Measurements from ENCODE around the gene COMT.

Gene COMT

DNA sequence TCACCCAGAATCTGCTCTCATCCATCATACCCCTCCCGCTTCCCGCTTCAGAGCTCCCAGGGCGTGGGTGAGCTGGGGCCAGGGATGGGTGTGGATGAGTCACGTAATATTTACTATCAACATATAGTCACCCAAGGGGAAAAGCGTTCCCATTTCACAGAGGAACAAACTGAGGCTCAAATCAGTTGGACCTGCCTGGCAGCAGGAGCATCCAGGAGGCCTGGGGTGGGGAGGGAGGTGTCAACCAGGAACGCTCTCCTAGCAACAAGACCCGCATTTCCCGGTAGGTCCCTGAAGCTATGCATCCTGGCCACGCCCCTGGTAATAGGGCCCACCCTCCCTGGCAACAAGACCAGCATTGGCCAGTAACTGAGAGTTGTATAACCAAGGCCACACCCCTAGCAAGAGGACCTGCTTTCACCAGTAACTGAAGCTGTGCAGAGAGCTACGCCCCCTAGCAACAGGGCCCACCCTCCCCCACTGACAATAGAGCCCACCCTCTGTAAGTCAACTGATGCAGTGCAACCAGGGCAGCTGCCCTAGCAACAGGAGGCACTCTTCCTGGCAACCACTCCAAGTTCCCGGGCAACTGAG lies 32.8 kb downstream of the COMT start:
- peak; percentile 85 for ATAC-seq (ENCODE audit: insufficient read depth, low read depth)
- H3K4me3 ChIP-seq (ENCODE audit: low read depth in 1 of 2, low read length in 2 of 2) = no peak overlapping the region
- H3K9me3 ChIP-seq (ENCODE audit: insufficient read depth, low read length, severe bottlenecking) = no peaks in the 10 kb centered on the region
- peaks cover 11% of the 10 kb centered on the region for H4K20me1 ChIP-seq (ENCODE audit: insufficient read depth, low read length)
- H3K9ac ChIP-seq (ENCODE audit: low read depth, low read length) = no peak overlapping the region
- no peaks in the 10 kb centered on the region for H3K79me2 ChIP-seq (ENCODE audit: insufficient read depth, low read length)
- H3K4me1 ChIP-seq (ENCODE audit: insufficient read depth, low read length) = peaks cover 10% of the 10 kb centered on the region
- TF ChIP-seq EZH2 (IDR thresholded peaks at IDR 0.05; ENCODE audit: borderline replicate concordance, low read depth, low read length, severe bottlenecking) = no peak
- TF ChIP-seq, protein P1, sequence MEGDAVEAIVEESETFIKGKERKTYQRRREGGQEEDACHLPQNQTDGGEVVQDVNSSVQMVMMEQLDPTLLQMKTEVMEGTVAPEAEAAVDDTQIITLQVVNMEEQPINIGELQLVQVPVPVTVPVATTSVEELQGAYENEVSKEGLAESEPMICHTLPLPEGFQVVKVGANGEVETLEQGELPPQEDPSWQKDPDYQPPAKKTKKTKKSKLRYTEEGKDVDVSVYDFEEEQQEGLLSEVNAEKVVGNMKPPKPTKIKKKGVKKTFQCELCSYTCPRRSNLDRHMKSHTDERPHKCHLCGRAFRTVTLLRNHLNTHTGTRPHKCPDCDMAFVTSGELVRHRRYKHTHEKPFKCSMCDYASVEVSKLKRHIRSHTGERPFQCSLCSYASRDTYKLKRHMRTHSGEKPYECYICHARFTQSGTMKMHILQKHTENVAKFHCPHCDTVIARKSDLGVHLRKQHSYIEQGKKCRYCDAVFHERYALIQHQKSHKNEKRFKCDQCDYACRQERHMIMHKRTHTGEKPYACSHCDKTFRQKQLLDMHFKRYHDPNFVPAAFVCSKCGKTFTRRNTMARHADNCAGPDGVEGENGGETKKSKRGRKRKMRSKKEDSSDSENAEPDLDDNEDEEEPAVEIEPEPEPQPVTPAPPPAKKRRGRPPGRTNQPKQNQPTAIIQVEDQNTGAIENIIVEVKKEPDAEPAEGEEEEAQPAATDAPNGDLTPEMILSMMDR (IDR thresholded peaks at IDR 0.05; ENCODE audit: borderline replicate concordance, extremely low read depth, low read length, poor library complexity, severe bottlenecking) = no peak
- H3K27me3 ChIP-seq (ENCODE audit: insufficient read depth, low read length, poor library complexity) = no peaks in the 10 kb centered on the region
- DNase-seq = peak; percentile 87
- peaks cover 13% of the 10 kb centered on the region for H3K36me3 ChIP-seq (ENCODE audit: insufficient read depth, low read length)
- H3K27ac ChIP-seq (ENCODE audit: low read length) = 0 out of 2 replicates have a peak overlapping the region, but pooled peaks have one; percentile 7
- no peak overlapping the region for H3K4me2 ChIP-seq (ENCODE audit: insufficient read depth, low read length)
- H2AFZ ChIP-seq (ENCODE audit: low read depth, low read length) = no peak overlapping the region

DNA sequence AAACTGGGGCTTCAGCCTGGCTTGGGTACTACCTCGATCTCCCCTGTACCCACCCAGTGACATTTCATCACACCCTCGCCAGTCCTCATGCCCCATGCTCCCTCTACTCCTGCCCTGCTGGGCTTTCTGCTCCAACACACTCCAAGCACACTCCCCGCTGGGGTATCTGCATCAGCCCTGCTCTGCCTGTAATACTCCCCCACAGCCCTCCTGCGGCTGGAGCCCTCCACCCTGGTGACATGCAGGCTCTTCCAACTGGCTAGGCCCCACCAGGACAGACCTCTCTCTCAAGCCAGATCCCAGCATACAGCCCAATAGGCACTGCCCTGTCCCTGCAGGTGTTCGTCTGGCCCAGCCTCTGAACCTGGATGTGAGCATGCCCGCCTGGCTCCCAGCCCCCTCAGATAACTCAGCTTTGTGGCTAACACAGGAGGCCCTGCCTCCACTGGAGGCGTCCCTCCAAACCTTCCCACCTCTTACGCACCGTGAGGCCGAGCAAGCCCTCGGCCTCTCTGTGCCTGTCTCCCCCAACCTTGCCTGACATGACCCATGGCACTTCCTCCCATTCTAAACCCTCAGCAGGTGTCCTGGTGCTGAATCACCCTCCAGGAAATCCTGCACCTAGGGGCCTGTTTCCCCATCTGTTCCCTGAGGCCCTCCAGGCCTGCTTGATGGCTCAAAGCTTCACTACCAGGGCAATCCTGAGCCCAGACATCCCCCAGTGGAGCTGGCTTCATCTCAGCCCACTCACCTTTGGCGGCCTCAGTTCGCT lies 33.5 kb downstream of the COMT start:
- TF ChIP-seq EZH2 (IDR thresholded peaks at IDR 0.05; ENCODE audit: borderline replicate concordance, low read depth, low read length, severe bottlenecking) = no peak
- TF ChIP-seq, protein P1 (IDR thresholded peaks at IDR 0.05; ENCODE audit: borderline replicate concordance, extremely low read depth, low read length, poor library complexity, severe bottlenecking) = no peak
- Histone ChIP-seq H3K36me3 (ENCODE audit: insufficient read depth, low read length) (peaks cover 7% of the 10 kb centered on the region; the same call in 1 of the 2 replicates), H4K20me1 (ENCODE audit: insufficient read depth, low read length) (peaks cover 11% of the 10 kb centered on the region), H3K4me1 (ENCODE audit: insufficient read depth, low read length) (peaks cover 10% of the 10 kb centered on the region), H2AFZ (ENCODE audit: low read depth, low read length) (no peak overlapping the region; the same call in 1 of the 2 replicates), H3K9ac (ENCODE audit: low read depth, low read length) (no peak overlapping the region), H3K27ac (ENCODE audit: low read length) (peak overlapping the region; percentile 7; the same call in 1 of the 2 replicates), H3K79me2 (ENCODE audit: insufficient read depth, low read length) (no peaks in the 10 kb centered on the region), H3K27me3 (ENCODE audit: insufficient read depth, low read length, poor library complexity) (no peaks in the 10 kb centered on the region), H3K4me3 (ENCODE audit: low read depth in 1 of 2, low read length in 2 of 2) (no peak overlapping the region), H3K9me3 (ENCODE audit: insufficient read depth, low read length, severe bottlenecking) (no peaks in the 10 kb centered on the region), H3K4me2 (ENCODE audit: insufficient read depth, low read length) (no peak overlapping the region)
- DNase-seq (no peak), ATAC-seq (ENCODE audit: insufficient read depth, low read depth) (no peak)

DNA sequence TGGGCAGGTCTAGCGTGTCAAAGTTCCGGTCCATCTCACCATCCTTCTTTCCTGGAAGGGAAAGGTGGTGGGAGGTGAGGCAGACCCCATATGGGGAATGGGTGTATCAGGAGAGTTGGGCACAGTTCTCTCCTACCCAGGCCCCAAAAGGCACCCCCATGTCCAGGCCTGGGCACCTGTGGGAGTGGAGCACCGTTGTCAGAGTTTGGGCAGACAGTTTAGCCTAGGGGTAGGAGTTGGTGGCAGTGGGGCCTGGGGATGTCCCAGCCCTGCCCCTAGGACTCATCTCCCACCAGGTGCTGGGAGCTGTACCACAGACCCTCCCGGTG lies 34.1 kb downstream of the COMT start:
- H4K20me1 ChIP-seq (ENCODE audit: insufficient read depth, low read length) = peaks cover 10% of the 10 kb centered on the region
- DNase-seq = no peak
- H3K79me2 ChIP-seq (ENCODE audit: insufficient read depth, low read length) = no peaks in the 10 kb centered on the region
- H3K4me3 ChIP-seq (ENCODE audit: low read depth in 1 of 2, low read length in 2 of 2) = no peak overlapping the region
- TF ChIP-seq, protein P1 (IDR thresholded peaks at IDR 0.05; ENCODE audit: borderline replicate concordance, extremely low read depth, low read length, poor library complexity, severe bottlenecking) = no peak
- H3K4me2 ChIP-seq (ENCODE audit: insufficient read depth, low read length) = no peak overlapping the region
- H3K9ac ChIP-seq (ENCODE audit: low read depth, low read length) = no peak overlapping the region
- no peak overlapping the region for H3K27ac ChIP-seq (ENCODE audit: low read length)
- ATAC-seq (ENCODE audit: insufficient read depth, low read depth) = no peak
- H3K27me3 ChIP-seq (ENCODE audit: insufficient read depth, low read length, poor library complexity) = no peaks in the 10 kb centered on the region
- no peaks in the 10 kb centered on the region for H3K9me3 ChIP-seq (ENCODE audit: insufficient read depth, low read length, severe bottlenecking)
- H3K4me1 ChIP-seq (ENCODE audit: insufficient read depth, low read length) = peaks cover 10% of the 10 kb centered on the region
- no peak overlapping the region for H2AFZ ChIP-seq (ENCODE audit: low read depth, low read length)
- H3K36me3 ChIP-seq (ENCODE audit: insufficient read depth, low read length) = peaks cover 5% of the 10 kb centered on the region; the same call in 1 of the 2 replicates

Data from DND-41 (cell line).